DND-41 (cell line): ENCODE measurements around the gene SEC24D.

Experiments
- ATAC-seq: fragments of 200-7000 bp; cut with Tn5 transposase; 3 replicates; pipeline ENCODE4 v1.9.1; 2021; ENCODE audit warnings: low read depth; ENCODE audit not compliant: insufficient read depth
- DNase-seq: peaks from one replicate; pipeline ENCODE4 v3.0.0-alpha.2; 2020
- H2AFZ ChIP-seq: 2 replicates; pipeline ENCODE4 v1.6.0; 2012; ENCODE audit warnings: low read depth, low read length
- H3K27ac ChIP-seq: 2 replicates; pipeline ENCODE4 v1.5.1; 2012; ENCODE audit warnings: low read length, inconsistent platforms
- H3K27me3 ChIP-seq: fragments of 200-600 bp; sonication (generic); 2 replicates; pipeline ENCODE4 v1.6.0; 2012; ENCODE audit warnings: low read length, mild to moderate bottlenecking, inconsistent platforms; ENCODE audit not compliant: insufficient read depth, poor library complexity
- H3K36me3 ChIP-seq: 2 replicates; pipeline ENCODE4 v1.5.1; 2012; ENCODE audit warnings: low read length, inconsistent platforms; ENCODE audit not compliant: insufficient read depth
- H3K4me1 ChIP-seq: 2 replicates; pipeline ENCODE4 v1.5.1; 2012; ENCODE audit warnings: mild to moderate bottlenecking, low read length; ENCODE audit not compliant: insufficient read depth
- H3K4me2 ChIP-seq: 2 replicates; pipeline ENCODE4 v1.6.0; 2012; ENCODE audit warnings: mild to moderate bottlenecking, moderate library complexity, low read length, inconsistent platforms; ENCODE audit not compliant: insufficient read depth
- H3K4me3 ChIP-seq, 2 experiments: fragments of 200-600 bp in 1 of 2; shearing (Covaris generic) in 1 of 2; 2 replicates each; pipeline ENCODE4 v1.5.1; 2012 to 2016; ENCODE audit warnings: inconsistent platforms in 2 of 2, low read length in 2 of 2, mild to moderate bottlenecking in 2 of 2, low read depth in 1 of 2, moderate library complexity in 1 of 2
- H3K79me2 ChIP-seq: 2 replicates; pipeline ENCODE4 v1.6.0; 2012; ENCODE audit warnings: low read length, inconsistent platforms; ENCODE audit not compliant: insufficient read depth
- H3K9ac ChIP-seq: 2 replicates; pipeline ENCODE4 v1.6.0; 2012; ENCODE audit warnings: low read depth, mild to moderate bottlenecking, inconsistent platforms, low read length, moderate library complexity
- H3K9me3 ChIP-seq: 2 replicates; pipeline ENCODE4 v1.5.1; 2012; ENCODE audit warnings: low read length, moderate library complexity, mild to moderate bottlenecking, inconsistent platforms; ENCODE audit not compliant: insufficient read depth, severe bottlenecking
- H4K20me1 ChIP-seq: 2 replicates; pipeline ENCODE4 v1.6.0; 2012; ENCODE audit warnings: low read length; ENCODE audit not compliant: insufficient read depth
- CTCF ChIP-seq: IDR thresholded peaks from 2 replicates; pipeline ENCODE4 v1.5.1; 2012; ENCODE audit warnings: borderline replicate concordance, low read length, moderate library complexity, mild to moderate bottlenecking; ENCODE audit not compliant: poor library complexity, severe bottlenecking; ENCODE audit errors: extremely low read depth
- EZH2 ChIP-seq: IDR thresholded peaks from 3 replicates; pipeline ENCODE4 v1.6.1; 2012; ENCODE audit warnings: borderline replicate concordance, low read depth, mild to moderate bottlenecking, moderate library complexity, low read length, inconsistent platforms; ENCODE audit not compliant: severe bottlenecking

Gene SEC24D

GRCh38 chr4:118682928-118683327 is 153.0 kb downstream of the SEC24D start:
- Histone ChIP-seq H3K27ac (no peak overlapping the region), H3K4me1 (peaks cover 38% of the 10 kb centered on the region), H3K36me3 (peaks cover 9% of the 10 kb centered on the region), H3K27me3 (no peaks in the 10 kb centered on the region), H3K9me3 (no peaks in the 10 kb centered on the region), H3K4me2 (no peak overlapping the region), H4K20me1 (peaks cover 9% of the 10 kb centered on the region; the same call in 1 of the 2 replicates), H3K4me3 (no peak overlapping the region), H3K79me2 (peaks cover 27% of the 10 kb centered on the region), H2AFZ (peak overlapping the region; percentile 65), H3K9ac (no peak overlapping the region)
- ATAC-seq (no peak), DNase-seq (no peak)
- TF ChIP-seq CTCF (peak; percentile 50), EZH2 (no peak)

- no peaks in the 10 kb centered on the region for H3K36me3 ChIP-seq
- DNase-seq, result no peak
- ATAC-seq, result no peak
- H3K9ac ChIP-seq, result no peak overlapping the region
- H3K4me3 ChIP-seq, result no peak overlapping the region
- H3K79me2 ChIP-seq, result peaks cover 6% of the 10 kb centered on the region
- H3K4me2 ChIP-seq, result no peak overlapping the region
- no peak overlapping the region for H2AFZ ChIP-seq
- no peak overlapping the region for H3K27ac ChIP-seq
- TF ChIP-seq CTCF (peak; percentile 6), EZH2 (no peak)
- H4K20me1 ChIP-seq, result no peaks in the 10 kb centered on the region
- no peaks in the 10 kb centered on the region for H3K27me3 ChIP-seq
- H3K9me3 ChIP-seq, result no peaks in the 10 kb centered on the region
- H3K4me1 ChIP-seq, result peaks cover 17% of the 10 kb centered on the region
These were observed 155.1 kb downstream of the SEC24D start for GRCh38 chr4:118680808-118681207.

DNA sequence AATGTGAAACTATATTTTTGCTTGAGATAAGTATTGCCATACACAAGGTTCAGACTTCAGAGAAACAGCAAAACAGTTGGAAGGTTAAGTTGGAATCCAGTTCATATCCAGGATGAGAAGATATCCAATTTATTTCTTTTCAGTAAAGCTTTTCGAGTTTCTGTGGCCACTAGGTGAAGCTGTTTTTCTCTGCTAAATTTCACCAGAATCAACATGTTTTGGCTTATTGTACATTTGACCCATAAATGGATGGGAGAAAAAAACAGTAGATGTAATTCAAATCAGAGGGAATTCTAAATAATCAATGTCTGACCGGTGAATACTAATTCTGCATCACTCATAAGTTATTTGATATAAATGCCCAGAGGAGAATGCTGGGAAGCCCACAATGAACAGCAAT is 159.8 kb downstream of the SEC24D start:
- Histone ChIP-seq H4K20me1 (no peaks in the 10 kb centered on the region), H3K36me3 (no peaks in the 10 kb centered on the region), H3K4me1 (no peaks in the 10 kb centered on the region), H2AFZ (no peak overlapping the region), H3K27me3 (no peaks in the 10 kb centered on the region), H3K9ac (no peak overlapping the region), H3K4me2 (no peak overlapping the region), H3K79me2 (no peaks in the 10 kb centered on the region), H3K4me3 (no peak overlapping the region), H3K9me3 (no peaks in the 10 kb centered on the region), H3K27ac (no peak overlapping the region)
- DNase-seq (no peak), ATAC-seq (no peak)
- TF ChIP-seq EZH2 (no peak), CTCF (peak; percentile 6)
